Transverse colon (tissue), 4 donors: Measurements from ENCODE around the gene RC3H1.

ENCODE experiments used
- CTCF ChIP-seq, 5 experiments: fragments of 200-600 bp in 3 of 5; fragments of 450-650 bp in 2 of 5; sonication (generic) in 3 of 5; IDR thresholded peaks; 1 replicate in 2 of 5; 2 replicates in 3 of 5; pipeline ENCODE4 v1.5.1; 2016 to 2017; ENCODE audit warnings: antibody characterized with exemption in 5 of 5, inconsistent platforms in 3 of 5, mild to moderate bottlenecking in 2 of 5, moderate library complexity in 1 of 5
- EP300 ChIP-seq: sonication (generic); formaldehyde crosslinking; IDR thresholded peaks from one replicate; pipeline ENCODE4 v1.6.1; 2017; ENCODE audit warnings: antibody characterized with exemption, low read depth
- POLR2A ChIP-seq: fragments of 450-650 bp; IDR thresholded peaks from one replicate; pipeline ENCODE4 v1.6.1; 2016; ENCODE audit warnings: antibody characterized with exemption, mild to moderate bottlenecking, moderate library complexity
- POLR2AphosphoS5 ChIP-seq, 3 donors: sonication (generic); formaldehyde crosslinking; IDR thresholded peaks; one replicate each; pipeline ENCODE4 v1.6.1; 2016; ENCODE audit warnings: antibody characterized with exemption in 3 of 3

- no peak for TF ChIP-seq CTCF (IDR thresholded peaks at IDR 0.05)
- no peak for TF ChIP-seq EP300
- TF ChIP-seq POLR2A, result no peak
- TF ChIP-seq POLR2AphosphoS5 (IDR thresholded peaks at IDR 0.05), result no peak
These were observed 134.5 kb downstream of the RC3H1 start for GRCh38 chr1:173887627-173888026.
